AG10803 (cell line): ENCODE results near the gene RTL5.

ENCODE experiments used
- DNase-seq: peaks from one replicate; pipeline ENCODE4 v3.0.0; 2010; ENCODE audit warnings: low read depth
- H3K4me3 ChIP-seq: 2 replicates; pipeline ENCODE4 v1.5.1; 2011; ENCODE audit warnings: mild to moderate bottlenecking, low read length, control low read depth
- TF ChIP-seq, protein P1 (sequence below): conservative IDR thresholded peaks from 2 replicates; pipeline ENCODE4 v1.5.1; 2011; ENCODE audit warnings: mild to moderate bottlenecking, low read length, control low read depth, inconsistent platforms

Gene RTL5

DNA sequence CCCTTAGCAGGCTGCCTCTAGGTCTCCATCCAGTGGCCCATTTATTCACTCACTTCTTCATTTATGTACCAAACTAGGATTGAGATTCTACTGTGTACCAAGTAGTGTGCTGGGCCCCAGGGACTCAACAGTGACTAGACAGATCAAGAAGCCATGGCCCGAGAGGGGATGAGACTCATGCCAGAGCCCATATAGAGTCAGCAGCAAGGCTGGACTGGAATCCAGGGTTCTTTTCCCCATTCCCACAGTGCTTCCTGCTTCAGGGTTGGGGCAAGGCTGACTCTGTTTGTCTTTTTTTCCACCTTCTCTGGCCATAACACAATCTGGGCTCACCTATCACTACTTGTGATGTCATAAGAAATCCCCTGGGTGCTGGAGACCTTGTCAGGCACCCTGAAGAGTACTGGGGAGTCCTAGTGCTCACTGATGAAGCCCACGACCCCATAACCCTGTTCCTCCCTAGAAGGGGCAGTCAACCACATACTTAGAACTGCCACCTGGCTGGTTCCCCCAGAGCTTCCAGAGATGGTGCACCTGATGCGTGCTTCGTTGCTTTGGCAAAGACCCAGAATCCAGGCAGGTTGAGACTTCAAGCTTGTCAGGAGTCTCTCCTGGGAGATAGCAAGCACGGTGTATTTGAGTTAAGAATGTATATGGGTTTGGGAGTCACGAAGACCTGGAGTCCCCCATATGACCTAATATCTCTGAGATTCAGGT, 6.2 kb downstream of the RTL5 start:
- no peak for DNase-seq
- H3K4me3 ChIP-seq: no peak overlapping the region
- TF ChIP-seq, protein P1, sequence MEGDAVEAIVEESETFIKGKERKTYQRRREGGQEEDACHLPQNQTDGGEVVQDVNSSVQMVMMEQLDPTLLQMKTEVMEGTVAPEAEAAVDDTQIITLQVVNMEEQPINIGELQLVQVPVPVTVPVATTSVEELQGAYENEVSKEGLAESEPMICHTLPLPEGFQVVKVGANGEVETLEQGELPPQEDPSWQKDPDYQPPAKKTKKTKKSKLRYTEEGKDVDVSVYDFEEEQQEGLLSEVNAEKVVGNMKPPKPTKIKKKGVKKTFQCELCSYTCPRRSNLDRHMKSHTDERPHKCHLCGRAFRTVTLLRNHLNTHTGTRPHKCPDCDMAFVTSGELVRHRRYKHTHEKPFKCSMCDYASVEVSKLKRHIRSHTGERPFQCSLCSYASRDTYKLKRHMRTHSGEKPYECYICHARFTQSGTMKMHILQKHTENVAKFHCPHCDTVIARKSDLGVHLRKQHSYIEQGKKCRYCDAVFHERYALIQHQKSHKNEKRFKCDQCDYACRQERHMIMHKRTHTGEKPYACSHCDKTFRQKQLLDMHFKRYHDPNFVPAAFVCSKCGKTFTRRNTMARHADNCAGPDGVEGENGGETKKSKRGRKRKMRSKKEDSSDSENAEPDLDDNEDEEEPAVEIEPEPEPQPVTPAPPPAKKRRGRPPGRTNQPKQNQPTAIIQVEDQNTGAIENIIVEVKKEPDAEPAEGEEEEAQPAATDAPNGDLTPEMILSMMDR: no peak; the same call in 1 of the 2 replicates

DNA sequence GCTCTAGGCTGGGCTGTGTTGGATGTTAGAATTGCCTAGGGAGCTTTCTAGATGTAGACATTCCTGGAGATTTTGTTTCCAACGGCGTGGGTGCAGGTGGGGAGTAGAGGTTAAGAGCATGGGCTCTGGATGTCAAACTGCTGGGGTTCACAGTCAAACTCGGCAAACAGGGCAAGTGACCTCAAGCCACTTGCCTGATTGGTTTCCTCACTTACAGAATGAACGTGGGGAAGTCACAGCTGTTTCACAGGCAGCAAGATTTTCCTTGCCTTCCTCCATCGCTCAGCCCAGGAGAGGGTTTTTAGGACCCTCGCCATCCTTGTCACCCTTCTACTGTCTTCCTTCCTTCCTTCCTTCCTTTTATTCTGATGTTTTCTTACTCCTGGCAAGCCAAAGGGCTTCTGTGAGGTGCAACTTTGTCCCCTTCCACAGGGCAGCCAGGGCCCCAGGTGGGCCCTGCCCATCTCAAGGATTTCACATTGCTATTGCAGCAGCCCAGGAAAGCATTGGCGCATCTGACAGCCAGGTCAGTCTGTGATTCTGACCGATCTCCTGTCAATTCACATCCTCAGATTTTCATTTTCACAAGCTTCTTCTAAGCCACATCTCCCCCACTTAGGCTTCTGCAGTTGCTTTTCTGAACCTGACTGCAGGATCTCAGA, 7.0 kb downstream of the RTL5 start:
- DNase-seq: no peak
- TF ChIP-seq, protein P1: no peak
- H3K4me3 ChIP-seq: no peak overlapping the region

DNA sequence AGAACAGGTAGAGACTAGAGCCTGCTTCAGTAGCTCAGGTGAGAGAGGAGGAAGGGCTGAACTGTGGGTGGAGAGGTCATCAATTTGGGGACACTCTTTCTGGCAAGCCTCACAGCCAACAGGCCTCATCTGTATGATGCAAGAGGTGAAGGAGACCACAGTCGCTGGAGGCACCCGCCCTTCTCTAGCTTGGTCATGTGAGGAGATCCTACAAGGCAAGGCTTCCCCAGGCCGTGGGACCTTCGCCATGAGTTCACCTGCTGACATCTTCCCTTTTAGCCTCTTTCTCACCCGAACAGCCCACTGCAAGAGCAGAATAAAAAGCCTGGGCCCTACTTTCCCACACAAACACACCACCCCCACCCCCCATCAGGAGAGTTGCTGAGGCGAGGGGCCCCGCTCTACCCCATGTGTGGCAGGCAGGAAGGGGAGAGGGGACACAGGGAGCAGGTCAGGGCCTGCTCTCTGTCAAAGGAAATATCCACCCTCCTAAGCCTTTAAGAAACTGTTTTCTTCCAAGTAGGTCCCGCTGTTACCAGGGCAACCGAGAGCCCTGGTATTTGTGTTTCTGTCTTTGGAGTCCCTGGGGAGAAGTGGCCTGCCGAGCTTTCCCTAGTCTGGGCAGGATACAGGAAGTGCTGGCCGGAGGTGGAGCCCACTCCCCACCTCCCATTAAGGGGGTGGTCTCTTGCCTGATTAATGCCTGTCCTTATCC, 8.1 kb downstream of the RTL5 start:
- H3K4me3 ChIP-seq: no peak overlapping the region

DNA sequence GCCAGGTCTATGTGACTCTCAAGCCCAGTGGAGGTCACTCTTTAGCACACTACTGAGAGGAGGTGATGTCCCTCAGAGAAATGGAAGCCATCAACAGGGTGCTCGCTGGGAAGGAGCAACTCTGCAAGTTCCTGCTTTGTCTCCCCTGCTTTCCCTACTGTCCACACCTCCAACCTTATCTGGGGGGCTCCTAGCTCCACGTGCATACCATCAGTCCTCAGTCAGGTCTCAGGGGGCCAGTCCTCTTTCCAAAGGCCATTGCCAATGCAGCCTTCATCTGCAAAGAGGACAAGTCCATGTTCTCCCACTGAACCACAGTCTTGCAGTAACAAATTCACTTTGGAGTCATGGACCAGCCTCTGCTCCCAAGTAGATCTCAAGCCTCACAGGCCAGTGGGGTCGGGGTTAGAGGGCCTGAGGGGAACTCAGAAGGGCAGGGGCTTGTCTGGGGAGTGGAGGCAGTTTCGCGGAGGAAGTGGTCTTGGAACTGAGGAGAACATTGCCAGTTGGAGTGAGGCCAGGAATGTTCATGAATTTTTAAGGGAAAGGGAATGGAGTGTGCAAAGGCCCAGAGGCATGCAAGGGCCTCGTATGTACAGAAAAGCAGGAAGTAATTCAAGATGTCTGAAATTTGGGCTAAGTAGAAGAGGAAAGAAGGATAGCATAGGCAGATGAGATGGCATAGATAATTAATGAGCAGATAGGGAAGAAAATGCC, 8.9 kb downstream of the RTL5 start:
- TF ChIP-seq, protein P1: no peak
- no peak for DNase-seq
- H3K4me3 ChIP-seq: no peak overlapping the region

More for the DNA sequence above, 8.1 kb downstream of the RTL5 start:
- peak; percentile 66 for DNase-seq
- TF ChIP-seq, protein P1: no peak

DNA sequence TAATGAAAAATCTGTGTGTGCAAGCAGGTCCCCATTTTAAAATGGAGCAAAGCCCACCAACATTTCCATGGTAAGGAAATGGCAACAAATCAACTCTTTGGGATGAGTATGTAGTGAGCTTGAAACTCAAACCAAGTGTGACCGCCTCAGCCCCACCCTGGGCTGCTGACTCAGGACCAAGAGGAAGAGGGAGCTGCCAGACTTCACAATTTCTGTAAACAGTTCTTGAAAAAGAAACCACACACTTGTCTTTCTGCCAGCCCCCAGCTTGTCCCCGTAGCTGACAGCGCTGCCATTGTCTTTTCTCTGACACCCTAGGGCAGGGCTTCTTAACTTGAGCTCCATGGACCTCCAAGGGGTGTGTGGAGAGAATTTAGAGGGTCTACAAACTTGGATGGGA, 10.3 kb downstream of the RTL5 start:
- H3K4me3 ChIP-seq: no peak overlapping the region
- DNase-seq: peak; percentile 80
- TF ChIP-seq, protein P1: no peak

DNA sequence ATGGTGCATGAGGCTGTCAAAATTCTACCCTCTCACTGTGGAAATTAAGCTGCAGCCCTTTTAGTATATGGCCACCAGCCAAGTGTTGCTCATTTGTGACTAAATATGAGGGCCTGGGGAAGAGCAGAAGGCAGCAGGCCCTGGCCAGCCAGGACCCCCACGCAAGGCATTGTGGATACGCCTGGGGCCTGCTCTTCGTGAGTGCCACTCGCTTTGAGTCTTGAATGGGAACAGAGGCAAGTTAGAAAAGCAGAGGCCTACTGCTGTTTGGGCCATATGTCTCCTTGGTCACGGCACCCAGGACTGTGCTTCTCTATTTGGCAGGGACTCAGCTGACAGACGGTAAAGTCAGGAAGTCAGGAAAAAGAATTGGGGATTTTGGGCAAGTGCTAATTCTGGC, 10.9 kb downstream of the RTL5 start:
- DNase-seq: no peak
- H3K4me3 ChIP-seq: no peak overlapping the region
- TF ChIP-seq, protein P1: no peak
